Inflammatory macrophage treated with lipopolysaccharide for 4 hours (primary cell): ENCODE results near the gene RERE.

Experiments used
- DNase-seq: peaks from one replicate; pipeline ENCODE4 v3.0.0-alpha.2; 2020

Gene RERE

DNA sequence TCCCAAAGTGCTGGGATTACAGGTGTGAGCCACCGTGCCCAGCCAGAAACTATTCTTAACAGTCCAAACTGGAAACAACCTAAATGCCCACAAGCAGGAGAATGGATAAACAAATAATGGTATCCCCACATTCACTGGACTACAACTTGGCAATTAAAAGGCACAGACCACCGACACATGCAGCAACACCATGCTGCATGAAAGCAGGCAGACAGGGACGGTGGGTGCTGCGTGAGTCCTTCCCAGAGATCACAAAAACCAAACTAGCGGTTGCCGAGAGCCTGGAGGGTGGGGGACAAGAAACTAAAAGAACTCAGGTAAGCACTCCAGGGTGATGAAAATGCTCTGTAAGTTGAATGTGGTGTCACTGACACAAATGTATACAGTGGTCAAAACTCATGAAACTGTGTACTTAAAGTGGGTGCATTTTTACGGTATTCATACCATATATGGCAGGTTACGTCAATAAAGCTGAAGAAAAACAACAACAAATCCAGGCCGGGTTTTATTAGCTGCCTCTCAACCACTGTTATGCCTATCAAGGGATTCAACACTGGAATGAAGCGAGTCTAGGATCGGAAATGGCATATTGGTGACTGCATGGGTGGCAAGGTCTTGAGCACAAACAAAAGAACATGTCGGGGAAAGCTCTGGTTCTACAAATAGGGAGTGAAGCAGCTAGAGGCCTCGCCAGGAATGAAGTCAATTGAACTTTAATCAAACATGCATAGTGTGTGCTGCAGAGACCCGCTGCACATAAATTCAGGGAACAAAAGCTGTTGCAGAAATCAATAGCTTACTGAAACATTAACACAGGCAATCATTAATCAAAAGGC lies 447.2 kb downstream of the RERE start:
- no peak for DNase-seq

DNA sequence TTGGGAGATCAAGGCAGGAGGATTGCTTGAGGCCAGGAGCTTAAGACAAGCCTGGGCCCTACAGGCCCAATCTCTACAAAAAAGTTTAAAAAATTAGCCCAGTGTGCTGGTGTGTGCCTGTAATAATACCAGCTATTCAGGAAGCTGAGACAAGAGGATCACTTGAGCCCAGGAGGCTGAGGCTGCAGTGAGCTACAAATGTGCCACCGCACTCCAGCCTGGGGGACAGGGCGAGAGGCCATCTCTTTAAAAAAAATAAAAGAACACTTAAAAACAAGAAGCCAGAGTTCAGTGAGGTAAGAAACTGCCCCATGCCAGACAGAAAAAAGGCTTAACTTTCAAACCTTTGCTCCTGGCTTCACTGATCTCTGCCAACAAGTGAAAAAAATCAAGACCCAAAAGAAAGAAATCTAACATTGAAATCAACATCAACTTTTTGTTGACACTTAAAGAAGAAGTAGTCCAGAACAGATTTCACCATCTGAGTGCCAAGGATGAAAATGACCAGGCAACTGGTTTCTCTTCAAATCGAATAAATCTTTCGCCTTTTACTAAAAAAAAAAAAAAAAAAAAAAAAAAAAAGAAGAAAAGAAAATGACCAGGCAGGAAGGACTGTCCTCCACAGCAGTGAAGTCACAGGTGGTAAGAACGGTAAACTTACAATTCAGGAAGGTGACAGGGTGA lies 448.3 kb downstream of the RERE start:
- no peak for DNase-seq

DNA sequence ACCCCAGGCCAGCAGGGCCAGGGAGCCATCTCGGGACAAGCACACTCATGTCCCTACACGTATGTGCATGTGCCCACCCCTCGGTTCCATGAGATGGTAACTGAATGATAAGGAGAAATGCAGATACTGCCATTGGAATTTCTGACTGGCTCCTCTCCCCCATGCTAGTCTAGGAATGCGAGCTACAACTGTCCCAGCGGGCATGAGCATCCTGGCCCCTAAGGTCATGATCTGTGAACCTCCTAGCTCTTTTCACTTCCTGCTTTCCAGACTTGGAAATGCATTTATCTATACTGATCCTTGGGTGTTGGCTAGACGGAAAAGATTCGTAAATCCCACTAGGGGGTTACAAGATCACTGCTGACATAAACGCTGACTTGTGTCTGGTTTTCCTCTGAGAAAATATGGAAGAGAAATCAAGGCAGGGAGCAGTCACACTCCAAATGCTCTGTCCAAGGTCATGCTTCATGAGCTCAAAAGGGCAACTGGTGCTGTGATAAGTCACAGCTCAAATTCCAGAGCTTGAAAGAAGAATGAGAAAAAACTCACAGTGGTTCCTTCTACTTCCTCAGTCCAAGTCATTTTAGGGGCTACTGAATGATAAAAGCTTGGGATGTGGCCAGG lies 449.8 kb downstream of the RERE start:
- no peak for DNase-seq

DNA sequence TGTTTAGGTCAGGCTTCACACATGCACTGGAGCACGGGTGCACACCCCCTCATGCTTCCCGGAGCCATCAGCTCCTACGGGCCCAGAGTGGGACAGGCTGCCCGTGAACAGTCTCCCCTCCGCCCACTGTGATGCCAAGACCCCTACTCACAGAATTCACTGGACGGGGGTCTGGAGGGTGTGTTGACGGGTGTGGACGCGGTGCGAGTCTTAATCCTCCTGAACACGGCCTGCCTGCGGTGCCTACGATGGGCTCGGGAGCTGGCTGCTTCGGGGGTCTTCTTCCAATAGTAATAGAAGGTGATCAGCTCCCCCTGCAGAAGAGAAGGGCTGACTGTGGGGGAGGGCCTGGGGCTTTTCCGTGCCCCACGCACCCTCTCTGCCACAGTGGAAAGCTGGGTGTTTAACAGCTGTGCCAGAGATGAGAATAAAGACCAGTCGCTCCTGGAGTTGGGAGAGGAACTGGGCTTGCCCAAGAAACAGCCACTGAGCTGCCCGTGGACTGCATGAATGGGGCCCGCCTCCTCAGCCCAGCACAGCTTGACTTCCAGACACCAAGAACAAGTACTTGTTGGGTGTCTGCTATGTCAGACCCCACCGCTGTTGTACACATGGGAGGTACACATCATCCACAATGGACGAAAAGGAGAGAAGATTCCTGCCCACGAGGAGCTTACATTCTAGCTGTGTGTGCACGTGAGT lies 451.6 kb downstream of the RERE start:
- DNase-seq: no peak

DNA sequence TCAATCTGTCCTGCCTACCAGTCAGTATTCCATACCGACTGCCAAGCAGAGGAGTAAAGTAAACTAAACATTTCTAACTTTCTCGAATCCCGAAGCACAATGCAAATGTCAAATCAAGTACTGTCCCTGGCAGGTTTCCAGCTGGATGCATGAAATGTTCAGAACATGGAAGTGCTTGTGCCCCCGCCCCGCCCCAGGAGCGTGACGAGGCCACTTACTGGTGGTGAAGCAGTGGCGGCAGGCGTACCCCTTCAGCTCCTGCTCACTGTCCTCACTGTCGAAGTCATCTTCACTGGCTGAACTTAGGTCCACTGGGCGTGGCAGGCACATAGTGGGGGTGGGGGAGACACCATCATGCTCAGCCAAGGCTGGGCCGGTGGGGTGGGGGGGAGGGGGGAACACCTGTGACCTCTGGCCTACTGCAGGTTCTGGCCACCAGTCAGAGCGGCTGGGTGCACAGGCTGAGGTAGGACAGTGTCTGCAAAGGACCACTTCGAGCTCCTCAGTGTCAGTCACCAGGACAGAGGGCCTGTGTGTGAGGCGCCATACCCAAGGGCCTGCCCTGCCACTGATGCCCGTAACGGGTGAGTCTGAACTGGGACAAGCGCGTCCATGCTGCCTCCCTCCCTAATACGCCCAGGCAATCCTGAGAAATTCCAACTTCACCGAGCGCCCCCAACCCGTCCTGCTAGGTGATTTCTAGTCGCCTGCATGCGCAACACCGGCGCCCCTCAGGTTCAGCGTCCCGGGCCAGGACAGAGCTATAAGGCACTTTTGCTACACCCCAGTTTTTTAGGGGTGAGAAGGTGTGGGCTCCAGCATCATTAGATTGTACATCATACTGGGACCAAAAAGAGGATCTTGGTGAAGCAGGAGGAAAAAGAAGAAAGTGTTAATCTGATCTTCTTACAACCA lies 452.7 kb downstream of the RERE start:
- DNase-seq: no peak

DNA sequence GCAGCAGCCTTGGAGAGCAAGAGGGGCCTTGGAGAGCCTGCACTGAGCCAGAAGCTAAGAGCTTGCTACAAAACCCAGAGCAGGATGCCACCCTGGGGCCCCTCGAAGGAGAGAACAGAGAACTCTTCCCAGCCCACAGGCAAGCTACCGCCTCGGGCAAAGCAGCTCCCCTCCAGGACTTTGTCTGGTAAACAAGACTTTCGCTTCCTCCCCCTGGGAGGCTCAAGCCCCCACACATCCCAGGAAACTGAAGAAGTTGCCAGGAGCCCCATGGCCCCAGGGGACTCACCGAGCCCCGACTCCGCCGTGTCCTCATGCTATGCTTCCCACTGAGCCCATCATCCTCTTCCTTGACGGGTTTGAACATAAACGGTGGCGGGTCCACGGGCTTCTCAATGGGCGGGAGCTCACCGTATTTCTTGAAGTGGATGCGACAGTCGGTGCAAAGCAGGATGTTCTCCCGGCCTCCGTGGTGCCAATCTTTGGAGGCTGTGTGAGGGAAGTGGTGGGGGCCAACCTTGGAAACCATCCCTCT lies 453.6 kb downstream of the RERE start:
- no peak for DNase-seq

DNA sequence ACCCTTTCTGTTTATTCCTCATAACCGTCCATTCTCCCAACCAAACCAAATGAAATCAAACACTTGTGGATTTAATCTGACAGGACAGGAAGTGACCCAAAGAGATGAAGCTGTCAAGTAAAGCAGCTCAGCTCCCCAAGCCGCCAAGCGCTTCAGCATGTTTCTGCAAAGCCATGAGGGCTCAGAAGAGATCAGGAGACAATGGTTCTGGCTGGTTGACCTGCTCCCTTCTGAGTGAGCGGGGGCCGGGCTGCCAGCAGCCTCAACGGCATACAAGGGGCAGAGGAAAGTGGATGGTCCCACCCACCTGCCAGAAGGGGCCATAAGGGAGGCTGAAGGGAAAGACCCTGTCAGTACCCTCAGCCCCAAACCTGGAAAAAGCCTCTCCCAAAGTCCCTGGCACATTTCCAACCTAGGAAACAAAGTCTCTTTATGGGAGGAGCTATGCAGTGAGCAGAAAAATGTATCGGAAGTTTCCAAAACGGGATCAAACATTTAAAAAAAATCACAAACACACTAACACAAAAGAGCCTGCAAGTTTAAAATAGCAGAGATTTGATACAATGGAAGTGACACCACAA lies 454.2 kb downstream of the RERE start:
- DNase-seq: no peak

DNA sequence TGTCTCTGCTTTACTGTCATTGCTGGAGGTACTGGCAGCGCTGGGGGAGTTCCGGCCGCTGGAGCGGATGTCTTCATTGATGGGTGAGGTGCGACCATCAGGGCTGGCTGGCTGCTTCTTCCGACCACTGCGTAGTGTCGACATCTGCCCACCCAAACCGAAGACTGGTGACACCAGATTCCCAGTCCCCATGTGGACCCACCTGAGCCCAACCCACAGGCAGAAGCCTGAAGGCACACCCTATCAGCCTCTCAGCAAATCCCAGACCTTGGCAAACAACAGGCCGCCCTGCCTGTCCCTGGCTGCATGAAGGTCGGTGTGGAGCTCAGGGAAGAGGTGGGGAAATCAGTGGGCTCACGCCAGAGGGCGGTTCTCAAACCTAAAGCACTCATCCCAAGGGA lies 454.7 kb downstream of the RERE start:
- no peak for DNase-seq

DNA sequence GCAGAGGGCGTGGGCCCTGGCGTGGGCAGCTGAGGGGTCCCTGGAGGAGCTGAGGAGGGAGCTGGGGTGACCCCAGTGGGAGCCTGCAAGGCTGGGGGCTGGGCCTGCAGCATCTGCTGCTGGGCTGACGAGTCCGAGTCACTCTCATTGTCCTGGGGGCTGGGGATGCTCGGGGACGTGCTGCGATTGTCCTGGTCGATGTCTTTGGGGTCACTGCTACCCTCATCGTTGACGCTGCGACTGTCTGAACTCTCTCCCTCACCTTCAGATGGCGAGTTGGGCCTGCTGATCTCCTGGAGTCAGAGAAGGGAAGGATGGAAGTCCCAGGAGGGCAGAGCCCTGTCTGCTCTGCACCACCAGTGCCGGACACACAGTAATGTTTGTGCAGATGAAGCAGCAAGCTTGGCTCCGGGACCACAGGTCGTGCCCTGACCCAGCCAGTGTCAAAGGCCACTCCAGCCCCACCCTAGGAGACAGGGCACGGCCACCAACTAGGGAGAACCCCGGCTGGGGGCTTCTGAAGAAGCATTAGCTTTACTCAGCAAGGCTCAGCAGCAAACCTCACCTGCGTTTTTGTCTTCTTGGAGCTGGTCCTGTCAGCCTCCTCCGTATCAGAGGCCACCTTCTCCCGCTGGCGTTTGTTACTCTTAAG lies 456.1 kb downstream of the RERE start:
- no peak for DNase-seq

DNA sequence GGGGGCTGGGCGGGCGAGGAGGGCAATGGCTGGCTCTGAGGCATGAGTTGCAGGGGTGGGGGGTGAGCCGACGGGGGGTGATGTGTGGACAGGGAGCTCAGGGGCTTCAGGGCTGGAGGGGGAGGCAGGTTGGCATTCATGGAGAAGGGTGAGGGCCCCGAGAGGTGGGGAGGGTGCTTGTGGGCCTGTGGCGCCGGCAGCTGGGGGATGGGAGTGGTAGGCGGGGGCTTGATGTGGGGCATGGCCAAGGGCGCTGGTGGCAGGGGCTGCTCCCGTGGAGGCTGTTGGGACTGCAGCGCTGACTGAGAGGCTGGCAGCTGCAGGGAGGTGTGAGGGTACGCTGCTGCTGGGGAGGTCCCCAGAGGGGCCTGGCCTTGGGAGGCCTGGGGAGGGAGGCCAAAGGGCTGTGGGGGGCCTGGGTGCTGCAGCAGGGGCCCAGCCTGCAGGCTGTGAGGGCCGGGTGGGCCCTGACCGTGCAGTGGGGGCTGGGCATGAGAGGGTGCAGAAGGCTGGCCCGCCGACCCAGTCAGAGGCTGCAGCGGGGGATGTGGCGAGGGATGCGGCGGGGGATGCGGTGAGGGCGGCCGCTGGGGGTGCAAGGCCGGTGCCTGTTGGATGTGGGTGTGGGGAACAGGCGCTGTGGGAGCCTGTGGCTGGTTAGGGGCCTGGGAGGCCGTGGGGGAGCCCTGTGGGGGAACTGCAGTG lies 456.8 kb downstream of the RERE start:
- no peak for DNase-seq

DNA sequence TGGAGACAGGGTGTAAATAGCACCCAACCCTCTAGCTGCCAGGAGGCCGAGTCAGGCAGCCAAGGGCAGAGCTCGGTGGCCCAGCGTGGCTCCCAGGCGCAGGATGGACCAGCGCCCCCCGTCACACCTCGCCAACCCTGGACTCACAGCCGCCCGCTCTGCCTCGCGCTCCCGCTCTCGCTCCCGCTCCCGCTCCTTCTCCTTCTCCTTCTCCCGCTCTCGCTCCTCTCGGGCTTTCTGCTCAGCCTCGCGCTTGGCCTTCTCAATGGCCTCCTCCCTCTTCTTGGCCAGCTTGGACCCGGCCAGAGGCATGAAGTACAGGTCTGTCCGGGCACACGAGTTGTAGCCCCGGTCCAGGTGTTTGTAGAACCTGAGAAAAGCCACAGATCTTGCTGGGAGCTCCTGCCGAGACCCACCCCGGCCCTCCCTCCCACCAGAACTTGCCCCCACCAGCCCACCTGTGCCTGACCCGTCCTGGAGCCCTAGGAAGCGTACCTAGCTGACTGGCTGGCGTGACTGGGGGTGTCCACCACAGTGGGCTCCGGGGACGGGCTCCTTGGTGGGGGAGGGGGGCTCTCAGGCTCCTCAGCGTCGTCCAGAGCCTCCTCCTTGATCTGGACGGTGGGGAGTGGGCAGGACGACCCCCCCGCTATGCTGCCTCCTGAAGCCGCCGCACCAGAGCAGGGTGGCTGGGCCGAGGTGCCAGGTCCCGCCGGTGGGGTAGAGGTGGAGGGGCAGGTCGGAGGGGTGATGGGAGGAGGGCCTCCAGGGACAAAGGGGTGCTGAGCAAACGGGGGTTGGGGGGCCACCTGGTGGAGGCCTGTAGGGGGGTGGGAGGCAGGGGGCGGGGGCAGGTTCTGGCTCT lies 457.6 kb downstream of the RERE start:
- DNase-seq: no peak

DNA sequence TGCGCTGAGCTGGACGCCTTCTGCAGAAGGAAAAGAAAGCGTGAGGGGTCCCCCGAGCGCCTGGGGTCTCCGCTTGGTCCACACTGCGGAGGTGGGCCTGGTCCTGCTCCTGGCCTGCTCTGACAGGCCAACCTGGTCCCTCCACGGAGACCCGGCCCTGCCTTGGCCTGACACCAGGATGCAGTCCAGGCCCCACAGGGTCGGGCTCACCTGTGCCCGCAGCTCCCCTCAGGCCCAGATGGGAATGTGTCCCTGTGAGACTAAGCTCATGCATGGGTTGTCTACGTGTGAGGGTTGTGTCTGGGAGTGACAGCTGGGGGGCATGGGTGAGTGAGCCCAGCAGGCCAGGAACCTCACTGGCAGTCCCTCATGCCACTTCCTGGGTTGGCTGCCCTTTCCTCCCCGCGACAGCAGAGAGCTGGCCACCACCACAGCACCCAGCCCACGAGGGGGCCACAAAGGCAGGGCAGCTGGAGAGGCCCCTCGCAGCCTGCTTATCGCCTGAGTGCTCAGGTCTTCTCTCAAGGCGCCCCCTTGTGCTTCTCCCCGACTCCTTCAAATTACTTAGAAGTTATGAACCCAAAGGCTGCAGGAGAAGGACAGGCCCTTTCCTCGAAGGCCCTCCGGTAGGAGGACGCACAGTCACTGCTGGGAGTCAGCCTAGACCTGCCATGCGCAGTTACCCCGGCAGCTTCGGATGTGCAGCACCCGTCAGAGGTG lies 458.4 kb downstream of the RERE start:
- DNase-seq: no peak

DNA sequence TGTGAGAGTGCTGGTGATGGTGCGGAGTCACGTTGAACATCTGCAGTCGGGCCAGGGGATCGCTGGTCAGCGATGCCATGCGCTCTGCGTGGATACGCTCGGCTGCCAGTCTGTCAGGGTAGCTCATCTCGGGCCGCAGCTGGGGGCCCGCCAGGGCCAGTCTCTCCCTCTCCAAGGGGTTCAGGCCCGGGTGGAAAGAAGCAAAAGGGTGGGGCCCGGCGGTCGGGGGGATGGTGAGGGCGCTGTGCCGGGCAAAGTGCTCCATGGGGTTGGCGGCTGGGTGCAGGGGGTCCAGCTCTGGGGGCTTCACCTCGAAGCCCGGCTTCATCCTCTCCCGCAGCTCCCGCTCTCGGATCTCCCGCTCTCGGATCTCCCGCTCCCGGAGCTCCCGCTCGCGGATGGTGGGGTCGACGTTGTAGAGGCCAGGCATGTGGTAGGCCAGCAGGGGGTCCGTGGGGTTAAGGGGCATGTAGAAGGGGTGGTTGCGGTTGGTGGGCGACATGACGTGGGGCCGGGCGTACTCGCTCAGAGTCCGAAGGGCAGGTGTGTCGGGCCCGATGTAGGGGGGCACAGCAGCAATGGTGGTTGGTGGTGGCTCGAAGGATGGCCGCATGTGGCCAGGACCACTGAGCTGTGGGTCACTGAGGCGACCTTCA lies 459.1 kb downstream of the RERE start:
- DNase-seq: no peak

DNA sequence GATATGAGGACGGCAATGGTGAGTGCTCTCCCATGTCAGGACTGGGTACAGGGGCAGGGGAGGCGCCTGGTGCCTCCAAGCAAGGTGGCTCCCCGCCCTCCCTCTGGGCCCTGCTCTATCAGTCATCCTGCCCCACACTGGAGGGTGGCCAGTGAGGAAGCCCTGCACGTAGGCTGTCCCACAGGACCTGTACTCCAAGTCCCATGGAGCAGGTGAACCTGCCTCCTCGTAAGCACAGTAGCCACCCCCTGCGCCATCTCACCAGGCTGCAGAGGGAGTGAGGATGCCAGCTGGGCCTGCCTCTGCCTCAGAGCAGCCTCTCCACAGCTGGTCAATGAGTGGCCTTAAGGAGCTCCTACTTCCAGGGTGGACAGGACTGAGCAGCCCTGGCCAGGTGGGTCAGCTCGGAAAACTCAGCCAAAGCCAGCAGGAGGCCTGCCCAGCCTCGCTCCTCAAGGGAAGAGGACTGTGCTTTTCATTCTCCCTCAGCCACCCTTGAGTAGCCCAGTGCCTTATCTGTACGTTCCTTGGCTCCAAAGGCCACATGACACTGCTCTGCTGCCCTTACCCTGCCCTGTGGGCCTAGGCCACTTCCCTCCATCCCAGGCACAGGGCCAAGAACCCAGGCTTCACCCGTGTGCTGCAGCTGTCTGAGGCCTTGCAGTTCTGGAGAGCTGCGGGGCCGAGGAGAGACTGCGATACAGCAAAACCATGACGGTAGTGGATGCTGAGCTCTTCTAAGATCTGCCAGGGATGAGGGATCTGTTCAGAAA lies 459.9 kb downstream of the RERE start:
- DNase-seq: no peak

DNA sequence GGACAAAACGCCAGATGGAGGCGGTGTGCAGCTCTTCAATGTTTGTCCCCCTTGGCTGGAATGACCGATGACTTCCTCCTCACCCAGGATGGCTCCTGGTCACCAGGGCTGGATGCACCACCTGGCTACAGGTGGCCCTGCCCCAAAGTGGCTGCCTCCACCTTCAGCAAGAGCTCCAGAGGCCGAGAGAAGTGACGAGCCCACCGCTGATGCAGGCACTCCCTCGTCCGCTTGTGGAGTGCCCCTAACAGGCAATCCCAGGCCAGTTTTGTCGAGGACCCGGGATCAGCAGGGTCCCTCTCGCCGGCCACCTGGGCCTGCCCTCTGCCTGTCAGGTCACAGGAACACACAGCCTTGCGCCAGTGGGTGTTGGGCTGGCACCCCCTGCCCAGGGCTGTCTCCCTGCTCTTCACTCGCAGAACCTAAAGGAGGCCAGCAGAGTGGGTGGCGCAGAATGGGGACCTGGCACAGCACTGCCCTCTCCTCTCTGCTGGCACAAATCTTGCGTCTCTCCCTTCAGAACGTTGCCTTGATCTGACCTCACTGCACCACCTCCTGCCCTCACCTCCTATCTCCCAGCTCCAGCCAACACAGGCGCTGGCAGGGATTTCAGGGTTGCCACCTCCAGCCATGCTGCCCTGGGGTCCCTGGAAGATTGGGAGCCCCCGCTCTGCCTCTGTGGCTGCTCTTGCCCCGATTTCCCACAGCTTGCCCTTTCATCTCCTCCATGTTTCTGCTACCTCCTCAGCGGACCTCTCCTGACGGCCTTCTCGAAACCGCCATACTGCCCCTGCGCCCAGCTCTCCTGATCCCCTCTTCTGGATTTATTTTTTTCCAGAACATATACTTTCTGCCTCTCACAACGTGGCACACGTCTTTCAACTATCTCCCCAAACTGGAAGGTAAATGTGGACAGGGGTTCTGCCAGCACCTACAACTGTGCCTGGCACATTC lies 460.9 kb downstream of the RERE start:
- DNase-seq: no peak
